CD4-positive, alpha-beta T cell treated with Interleukin-21 for 1 hour (primary cell): ENCODE data around the gene C20orf141.
"Not testable (repeated sequence)": the region's sequence is repeated elsewhere in the genome, so short reads cannot be mapped to it uniquely, and the experiment has no call there.

Experiments used
- DNase-seq: peaks from one replicate; pipeline ENCODE4 v3.0.0-alpha.2; 2020

The C20orf141 gene

GRCh38 chr20:2814587-2815051 is at the start of gene C20orf141:
TSS of gene C20orf141 (plus strand) at chr20:2814987. CDS start at chr20:2815185, 198 bp downstream.
- no peak for DNase-seq

GRCh38 chr20:2767768-2768631 is 46.8 kb upstream of the C20orf141 start:
- DNase-seq = no peak

- DNase-seq = no peak
Measured at GRCh38 chr20:2768632-2769015, 46.2 kb upstream of the C20orf141 start.

GRCh38 chr20:2770091-2770490 is 44.7 kb upstream of the C20orf141 start:
- DNase-seq = not testable (repeated sequence)

GRCh38 chr20:2771631-2772080 is 43.1 kb upstream of the C20orf141 start:
- DNase-seq = no peak

- no peak for DNase-seq
Measured at GRCh38 chr20:2773812-2774211, 41.0 kb upstream of the C20orf141 start.

- DNase-seq = no peak
Measured at GRCh38 chr20:2775139-2775538, 39.6 kb upstream of the C20orf141 start.

- no peak for DNase-seq
Measured at GRCh38 chr20:2778602-2779321, 36.0 kb upstream of the C20orf141 start.

GRCh38 chr20:2780948-2781347 is 33.8 kb upstream of the C20orf141 start:
- no peak for DNase-seq

- no peak for DNase-seq
Measured at GRCh38 chr20:2783908-2784566, 30.8 kb upstream of the C20orf141 start.

GRCh38 chr20:2793471-2793870 is 21.3 kb upstream of the C20orf141 start:
- no peak for DNase-seq

- no peak for DNase-seq
Measured at GRCh38 chr20:2794202-2794748, 20.5 kb upstream of the C20orf141 start.

- DNase-seq = no peak
Measured at GRCh38 chr20:2794866-2795447, 19.8 kb upstream of the C20orf141 start.

- DNase-seq = no peak
Measured at GRCh38 chr20:2795451-2795850, 19.3 kb upstream of the C20orf141 start.

- no peak for DNase-seq
Measured at GRCh38 chr20:2796011-2796660, 18.7 kb upstream of the C20orf141 start.

GRCh38 chr20:2797136-2797983 is 17.4 kb upstream of the C20orf141 start:
- DNase-seq = no peak

GRCh38 chr20:2798095-2798805 is 16.5 kb upstream of the C20orf141 start:
- DNase-seq = no peak

- DNase-seq = no peak
Measured at GRCh38 chr20:2798814-2799213, 16.0 kb upstream of the C20orf141 start.

GRCh38 chr20:2799271-2799670 is 15.5 kb upstream of the C20orf141 start:
- no peak for DNase-seq
